VCaP (cell line): ENCODE results near the gene LAPTM5.

Experiments used
- H3K27ac ChIP-seq: fragments of 450-650 bp; 2 replicates; pipeline ENCODE4 v1.5.1; 2017
- TF ChIP-seq, protein P1 (sequence below): fragments of 450-650 bp; conservative IDR thresholded peaks from 2 replicates; pipeline ENCODE4 v1.5.1; 2017; ENCODE audit warnings: mild to moderate bottlenecking, moderate library complexity

Gene LAPTM5

DNA sequence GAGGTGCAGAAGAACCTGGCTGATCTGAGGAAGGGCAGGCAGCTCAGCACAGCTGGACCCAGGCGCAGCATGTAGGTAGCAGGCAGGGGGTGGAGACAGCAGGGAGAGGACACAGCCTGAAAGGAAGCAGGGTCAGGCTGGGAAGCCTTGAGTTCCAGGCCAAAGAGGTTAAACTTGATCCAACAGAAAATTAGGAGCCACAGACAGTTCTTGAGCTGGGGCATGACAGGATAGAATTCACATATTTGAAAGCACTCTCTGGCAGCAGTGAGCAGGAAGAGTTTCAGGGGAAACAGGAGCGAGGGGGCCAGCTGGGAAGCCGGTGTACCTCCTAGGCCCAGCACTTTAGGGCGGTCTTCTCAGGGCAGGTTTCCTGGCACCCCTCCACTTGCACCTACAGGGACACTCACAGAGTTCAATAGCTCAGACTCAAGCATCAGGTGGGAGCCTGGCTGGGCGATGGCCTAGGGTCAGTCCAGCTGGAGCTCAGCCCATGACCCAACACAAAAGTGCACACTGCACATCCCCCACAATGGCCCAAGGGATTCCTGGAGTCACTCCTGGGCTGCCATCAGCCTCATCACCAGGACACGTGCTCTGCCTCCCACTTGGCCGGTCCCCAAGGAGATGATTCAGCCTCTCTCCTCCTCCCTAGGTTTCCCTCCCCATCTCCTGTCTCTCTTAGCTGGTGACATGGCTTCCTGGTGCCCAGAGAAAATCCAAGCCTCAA is 56.9 kb downstream of the LAPTM5 start:
- TF ChIP-seq, protein P1, sequence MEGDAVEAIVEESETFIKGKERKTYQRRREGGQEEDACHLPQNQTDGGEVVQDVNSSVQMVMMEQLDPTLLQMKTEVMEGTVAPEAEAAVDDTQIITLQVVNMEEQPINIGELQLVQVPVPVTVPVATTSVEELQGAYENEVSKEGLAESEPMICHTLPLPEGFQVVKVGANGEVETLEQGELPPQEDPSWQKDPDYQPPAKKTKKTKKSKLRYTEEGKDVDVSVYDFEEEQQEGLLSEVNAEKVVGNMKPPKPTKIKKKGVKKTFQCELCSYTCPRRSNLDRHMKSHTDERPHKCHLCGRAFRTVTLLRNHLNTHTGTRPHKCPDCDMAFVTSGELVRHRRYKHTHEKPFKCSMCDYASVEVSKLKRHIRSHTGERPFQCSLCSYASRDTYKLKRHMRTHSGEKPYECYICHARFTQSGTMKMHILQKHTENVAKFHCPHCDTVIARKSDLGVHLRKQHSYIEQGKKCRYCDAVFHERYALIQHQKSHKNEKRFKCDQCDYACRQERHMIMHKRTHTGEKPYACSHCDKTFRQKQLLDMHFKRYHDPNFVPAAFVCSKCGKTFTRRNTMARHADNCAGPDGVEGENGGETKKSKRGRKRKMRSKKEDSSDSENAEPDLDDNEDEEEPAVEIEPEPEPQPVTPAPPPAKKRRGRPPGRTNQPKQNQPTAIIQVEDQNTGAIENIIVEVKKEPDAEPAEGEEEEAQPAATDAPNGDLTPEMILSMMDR = no peak
- H3K27ac ChIP-seq = no peak overlapping the region

GRCh38 chr1:30699762-30700161 is 57.8 kb downstream of the LAPTM5 start:
- TF ChIP-seq, protein P1 = no peak
- H3K27ac ChIP-seq = no peak overlapping the region

DNA sequence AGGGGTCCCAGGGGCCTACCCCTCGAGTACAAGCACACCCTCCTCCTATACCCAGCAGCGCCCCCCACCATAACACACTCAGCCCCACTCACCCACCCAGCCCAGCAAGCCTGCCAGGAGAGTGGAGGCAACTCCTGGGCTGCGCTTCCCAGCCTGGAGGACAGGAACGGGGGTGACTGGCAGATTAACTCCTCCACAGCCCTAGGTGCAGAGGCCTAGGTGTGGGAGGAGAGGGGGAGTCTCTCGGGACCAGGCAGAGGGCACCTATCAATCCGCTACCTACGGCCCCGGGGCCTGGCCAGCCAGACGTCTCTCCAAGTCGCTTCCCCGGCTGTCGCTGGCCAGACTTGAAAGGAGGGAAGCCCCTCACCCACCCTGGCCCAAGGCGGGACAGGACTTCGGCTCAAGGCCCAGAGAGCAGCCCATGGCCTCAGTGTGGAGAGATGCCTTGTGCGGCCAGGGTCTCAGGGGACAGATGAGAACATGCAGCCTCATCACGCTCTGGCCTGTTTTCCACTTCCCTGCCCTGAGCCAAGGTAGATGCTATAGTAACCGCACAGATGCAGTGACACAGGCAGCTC is 59.1 kb downstream of the LAPTM5 start:
- TF ChIP-seq, protein P1 = no peak
- no peak overlapping the region for H3K27ac ChIP-seq

- no peak overlapping the region for H3K27ac ChIP-seq
- TF ChIP-seq, protein P1 = no peak
Measured at GRCh38 chr1:30697571-30698376, 59.8 kb downstream of the LAPTM5 start.

GRCh38 chr1:30696831-30697230 is 60.7 kb downstream of the LAPTM5 start:
- H3K27ac ChIP-seq = peak overlapping the region; percentile 66; the same call in 1 of the 2 replicates
- TF ChIP-seq, protein P1 = no peak

DNA sequence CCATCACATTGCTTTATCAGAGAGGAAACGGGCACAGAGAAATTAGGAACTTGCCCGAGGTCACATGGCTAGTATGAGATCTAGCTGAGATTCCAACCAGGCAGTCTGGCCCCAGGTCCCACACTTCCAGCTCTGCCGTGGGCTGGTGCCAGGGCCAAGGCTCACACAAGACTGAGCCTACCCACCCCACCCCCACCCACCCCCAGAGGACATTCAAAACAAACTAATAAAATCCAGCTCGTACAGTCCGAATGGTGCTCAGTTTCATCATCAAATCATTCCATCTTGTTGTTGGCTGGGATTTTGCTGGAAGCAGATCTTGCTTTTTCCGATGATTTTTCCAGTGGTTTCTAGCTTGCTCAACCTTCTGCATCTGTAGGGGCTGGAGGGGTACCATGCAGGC is 62.1 kb downstream of the LAPTM5 start:
- TF ChIP-seq, protein P1 = no peak
- peak overlapping the region; percentile 66 for H3K27ac ChIP-seq
